ENCODE data around the gene MSH2. TPM values are rescaled to one million over a fixed set of nuclear protein-coding genes. Genes with fewer than 3 reads are reported as not detected.
"Not testable (repeated sequence)": the region's sequence is repeated elsewhere in the genome, so short reads cannot be mapped to it uniquely, and the experiment has no call there.

The MSH2 gene
- total RNA-seq, 1 experiment from 2014 or later = 44.1 TPM

DNA sequence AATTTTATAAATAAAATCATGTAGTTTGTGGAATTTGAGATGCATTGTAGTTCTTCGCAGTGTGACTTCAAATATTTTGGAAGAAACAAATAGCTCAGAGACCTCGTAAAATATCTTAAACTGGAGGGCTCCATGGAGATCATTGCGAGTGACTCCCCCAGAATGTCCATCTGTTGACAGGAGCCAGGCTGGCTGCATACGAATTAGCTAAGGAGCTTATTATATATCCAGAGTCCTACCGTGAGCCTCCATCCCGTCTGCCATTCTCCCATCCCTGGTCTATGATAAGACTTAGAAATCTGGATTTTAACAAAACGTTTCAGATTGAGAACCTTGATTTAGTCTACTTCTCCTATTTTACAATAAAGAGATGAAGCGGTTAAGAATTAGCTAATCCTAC is 80.2 kb downstream of the MSH2 start:
- no peak for DNase-seq (ENCODE audit: low spot score)

DNA sequence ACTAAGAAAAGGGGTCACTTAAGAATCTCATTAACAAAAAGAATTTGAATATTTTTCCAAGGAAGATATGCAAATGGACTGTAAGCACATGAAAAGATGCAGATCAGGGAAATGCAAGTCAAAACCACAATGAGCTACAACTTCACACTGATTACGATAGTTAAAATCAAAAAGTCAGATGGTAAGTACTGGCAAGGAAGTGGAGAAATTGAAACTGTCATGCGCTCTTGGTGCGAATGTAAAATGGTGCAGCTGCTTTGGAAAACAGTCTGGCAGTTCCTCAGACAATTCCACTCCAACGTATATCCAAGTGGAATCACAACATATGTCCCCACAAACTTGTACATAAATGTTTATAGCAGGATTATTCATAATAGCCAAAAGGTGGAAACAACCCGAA is 81.4 kb downstream of the MSH2 start:
- DNase-seq (ENCODE audit: low spot score) = no peak

DNA sequence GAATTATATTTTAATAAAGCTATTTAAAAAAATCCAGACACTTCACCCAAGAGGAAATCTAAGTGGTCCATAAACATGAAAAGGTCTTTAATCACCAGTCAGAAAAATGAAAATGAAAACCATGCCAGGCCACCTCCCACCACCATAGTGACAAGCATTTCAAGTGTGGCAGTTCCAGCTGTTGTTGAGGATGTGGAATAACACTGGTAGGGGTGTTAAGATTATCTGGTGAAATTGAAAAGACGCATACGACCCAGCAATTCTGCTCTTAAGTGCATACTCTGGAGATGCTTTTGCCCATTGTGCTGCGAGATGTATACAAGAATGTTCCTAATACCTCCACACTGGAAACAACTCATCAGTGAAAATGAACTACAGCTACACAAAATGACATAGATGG is 82.2 kb downstream of the MSH2 start:
- no peak for DNase-seq (ENCODE audit: low spot score)

DNA sequence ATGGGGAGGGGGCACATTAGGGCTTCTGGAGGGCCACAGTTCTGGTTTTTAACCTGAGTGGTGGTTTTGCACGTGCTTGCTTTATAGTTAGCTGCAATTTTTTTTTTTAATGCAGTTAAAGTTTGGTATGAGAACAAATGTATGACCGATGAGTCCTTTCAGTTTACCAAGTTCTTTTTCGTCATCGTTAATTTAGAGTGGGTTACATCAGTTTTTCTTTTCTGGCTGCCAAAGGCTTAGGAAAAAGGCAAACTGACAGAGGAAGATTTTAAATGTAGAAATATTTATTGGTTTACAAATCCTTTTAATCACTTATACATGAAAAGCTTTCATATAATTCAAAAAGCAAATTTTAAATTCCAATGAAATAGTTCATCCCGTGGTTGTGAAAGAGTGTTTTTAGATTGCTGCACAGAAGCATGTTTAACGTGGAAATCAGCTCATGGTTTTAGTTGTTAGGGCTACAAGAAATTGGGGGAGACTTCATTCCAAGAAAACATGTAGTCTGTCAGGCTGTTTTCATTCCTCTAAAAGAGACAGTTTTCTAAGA is 82.9 kb downstream of the MSH2 start:
- no peak for DNase-seq (ENCODE audit: low spot score)

DNA sequence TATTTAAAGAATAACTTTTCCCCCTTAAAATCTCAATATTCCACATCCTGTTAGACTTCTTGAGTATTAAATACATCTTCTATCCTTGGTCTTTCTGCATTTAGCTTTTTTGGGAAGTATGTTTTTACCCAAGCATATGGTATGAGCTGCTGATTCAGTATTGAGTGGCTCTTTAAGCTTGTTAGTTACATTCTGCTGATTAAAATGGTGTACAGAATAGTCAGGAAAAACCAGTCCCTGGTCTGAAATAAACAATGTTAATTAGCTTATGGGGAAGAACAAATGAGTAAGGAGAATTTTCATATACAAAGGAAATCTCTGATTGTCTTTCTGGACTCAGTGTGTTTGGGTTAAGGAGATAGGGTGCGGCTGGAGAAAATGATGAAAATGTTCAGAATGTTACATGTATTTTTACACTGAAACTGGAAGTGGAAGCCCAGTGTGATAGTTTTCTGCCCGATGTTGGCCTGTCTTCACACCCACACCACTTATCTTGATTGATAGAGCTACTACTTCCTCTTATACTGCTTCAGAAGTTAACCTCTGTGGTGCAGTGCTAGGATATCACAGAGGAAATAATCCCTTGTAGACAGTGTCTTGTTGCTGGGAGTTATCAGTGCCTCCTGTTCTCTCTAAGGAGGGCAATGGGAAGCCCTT is 84.0 kb downstream of the MSH2 start:
- no peak for DNase-seq (ENCODE audit: low spot score)

DNA sequence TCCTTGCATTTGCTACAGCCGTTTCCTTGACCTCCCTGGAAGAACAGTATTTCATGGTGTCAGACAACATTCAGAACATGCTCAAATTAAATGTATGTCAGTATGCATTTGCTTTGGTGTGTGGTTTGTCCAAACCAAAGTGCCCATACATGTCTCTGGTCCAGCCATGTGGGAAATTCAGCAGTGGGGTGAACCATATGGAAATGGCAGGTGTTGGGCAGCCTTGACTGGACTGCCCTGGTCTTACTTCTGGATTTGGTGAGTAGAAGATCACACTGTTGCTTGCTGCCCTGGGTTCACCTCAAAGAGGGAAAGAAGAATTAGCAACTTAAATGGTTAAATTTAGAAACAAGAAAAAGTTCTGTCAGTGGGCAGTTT is 84.5 kb downstream of the MSH2 start:
- no peak for DNase-seq (ENCODE audit: low spot score)

DNA sequence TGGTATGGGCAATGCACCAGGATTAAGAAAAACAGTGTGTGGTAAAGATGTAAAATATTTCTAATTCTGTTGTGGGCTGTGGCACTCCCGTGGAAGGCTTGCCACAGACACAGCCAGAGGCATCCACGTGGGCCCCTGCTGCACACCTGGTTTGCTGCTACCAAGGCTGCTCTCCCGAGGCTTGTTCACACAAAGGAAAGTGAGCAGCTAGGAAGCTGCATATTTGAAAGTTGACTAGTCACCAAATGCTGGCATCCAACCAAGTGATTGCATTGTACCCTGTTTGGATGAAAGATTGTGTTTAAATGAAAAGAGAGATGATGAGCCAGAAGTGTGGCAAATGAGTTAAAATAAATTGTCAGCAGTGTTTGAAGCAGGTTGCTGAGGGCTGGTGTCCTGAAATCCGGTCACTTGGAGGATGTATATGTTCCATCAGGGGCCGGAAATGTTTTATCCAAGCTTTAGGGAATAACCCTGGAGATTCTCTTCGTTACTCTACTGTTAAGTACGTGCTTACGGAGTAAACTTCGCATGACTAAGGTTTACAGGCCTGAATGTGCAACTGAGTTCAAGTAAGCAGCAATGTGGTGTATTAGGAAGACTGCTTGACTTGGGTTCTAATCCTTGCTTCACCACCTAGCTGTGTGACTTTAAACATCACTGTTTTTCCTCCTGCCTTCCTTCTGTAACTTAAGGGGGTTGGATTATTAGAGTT is 86.1 kb downstream of the MSH2 start:
- DNase-seq (ENCODE audit: low spot score) = peak; percentile 65

DNA sequence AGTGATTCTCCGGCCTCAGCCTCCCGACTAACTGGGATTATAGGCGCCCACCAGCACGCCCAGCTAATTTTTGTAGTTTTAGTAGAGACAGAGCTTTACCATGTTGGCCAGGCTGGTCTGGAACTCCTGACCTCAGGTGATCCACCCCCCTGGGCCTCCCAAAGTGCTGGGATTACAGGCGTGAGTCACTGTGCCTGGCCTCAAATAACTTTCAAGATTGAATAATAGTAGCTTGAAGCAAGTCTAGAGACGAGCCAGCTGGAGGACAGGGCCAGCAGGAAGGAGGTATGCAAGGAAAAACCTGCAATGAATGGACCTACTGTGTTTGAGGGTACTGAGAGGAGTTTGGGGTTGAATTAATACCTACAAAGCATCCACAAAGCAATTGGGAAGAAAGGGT is 87.5 kb downstream of the MSH2 start:
- DNase-seq (ENCODE audit: low spot score) = no peak

DNA sequence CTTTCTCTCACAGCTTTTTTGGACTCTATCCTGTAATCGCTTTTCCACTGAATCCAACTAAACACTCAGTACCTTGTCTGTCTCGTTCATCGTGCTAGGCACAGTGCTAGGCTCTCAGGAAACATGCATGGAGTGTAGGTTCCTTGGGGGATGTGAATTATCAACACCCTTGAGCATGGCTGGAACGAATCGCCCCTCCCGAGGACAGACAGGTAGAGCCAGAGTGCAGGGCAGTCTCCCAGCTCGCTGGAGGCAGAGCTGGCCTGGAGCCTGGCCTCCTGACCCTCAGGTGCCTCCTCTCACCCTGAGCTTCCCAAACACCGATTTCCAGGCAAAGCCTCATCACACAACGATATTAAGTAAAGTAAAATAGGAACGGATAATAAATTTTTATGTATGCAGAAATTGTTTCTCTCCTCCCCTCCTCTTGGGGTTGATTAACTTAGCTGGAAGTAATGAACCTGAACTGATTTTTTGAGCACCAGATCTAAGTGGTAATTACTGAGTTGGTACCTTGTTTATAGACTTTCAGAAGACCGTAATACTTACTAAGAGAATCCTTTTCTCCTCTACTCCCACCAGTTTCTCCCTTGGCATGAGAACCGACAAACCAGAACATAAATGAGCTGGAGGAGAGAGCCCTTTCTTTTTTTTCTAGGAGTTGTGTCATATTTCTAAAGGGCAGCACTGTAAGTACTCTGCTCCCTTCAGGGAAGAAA is 90.5 kb downstream of the MSH2 start:
- DNase-seq (ENCODE audit: low spot score) = no peak

DNA sequence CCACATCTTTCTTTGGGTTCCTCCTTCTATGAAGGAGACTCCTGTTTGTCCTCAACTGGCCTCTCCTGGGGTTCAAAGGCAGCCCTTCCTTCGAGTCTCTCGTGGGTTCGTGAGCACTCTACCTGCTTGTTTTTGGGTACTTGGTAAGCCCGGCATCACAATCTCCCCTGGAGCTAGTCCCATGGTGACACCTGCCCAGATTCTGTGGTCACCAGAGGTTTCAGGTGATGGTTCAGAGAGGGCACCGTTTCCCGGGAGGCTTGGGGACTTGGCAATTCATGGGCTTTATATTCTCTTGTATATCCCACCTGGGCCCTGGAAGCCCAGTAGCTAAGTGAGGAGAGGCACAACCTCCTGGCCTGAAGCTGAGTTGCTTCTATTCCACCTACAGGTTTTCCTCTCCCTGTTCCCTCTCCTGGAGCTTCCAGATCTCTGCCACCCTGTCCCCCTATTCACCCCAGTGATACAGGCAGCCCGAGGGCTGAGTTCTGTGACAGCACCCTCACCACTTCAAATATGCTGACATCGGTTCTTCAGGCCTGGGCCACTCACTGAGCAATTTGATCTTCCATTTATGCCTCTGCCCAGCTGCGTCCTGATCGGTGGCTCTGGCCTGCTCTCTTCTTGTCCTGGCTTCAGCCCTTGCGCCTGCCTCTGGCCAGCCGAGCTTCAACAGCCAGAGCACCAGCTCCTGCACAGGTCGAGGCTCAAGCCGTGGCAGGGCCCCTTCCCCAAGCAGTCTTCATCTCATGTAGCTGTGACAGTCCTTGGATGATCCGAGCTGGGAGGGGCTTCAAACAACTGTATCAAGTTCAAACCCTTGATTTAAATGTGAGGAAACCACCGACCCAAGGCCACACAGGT is 91.5 kb downstream of the MSH2 start:
- no peak for DNase-seq (ENCODE audit: low spot score)

DNA sequence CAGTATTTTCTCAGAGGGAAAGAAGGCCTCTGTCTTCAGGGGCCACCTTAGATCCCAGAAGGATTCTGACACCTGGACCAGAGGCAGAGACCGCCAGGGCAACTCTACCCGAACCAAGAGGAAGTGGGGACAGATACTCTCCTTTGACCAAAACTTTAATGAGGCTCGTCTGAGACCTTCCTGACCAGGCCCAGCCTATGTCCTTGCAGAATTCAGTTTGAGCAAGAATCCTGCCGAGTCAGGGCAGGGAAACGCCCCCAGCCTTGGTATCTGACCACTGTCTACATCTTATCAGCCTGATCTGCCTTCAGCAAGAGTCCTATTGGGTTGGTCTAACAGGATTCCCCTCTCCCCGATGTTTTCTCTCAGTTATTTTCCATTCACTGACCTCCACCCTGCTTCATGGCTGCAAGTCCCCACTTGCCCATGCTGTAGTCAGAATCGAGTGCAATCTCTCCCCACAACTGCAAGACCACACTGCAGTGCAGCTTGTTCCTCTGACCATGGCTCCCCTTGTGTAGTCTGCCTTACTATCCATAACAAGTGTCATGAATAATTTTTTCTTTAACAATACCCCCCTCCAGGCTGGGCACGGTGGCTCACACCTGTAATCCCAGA is 95.0 kb downstream of the MSH2 start:
- no peak for DNase-seq (ENCODE audit: low spot score)

DNA sequence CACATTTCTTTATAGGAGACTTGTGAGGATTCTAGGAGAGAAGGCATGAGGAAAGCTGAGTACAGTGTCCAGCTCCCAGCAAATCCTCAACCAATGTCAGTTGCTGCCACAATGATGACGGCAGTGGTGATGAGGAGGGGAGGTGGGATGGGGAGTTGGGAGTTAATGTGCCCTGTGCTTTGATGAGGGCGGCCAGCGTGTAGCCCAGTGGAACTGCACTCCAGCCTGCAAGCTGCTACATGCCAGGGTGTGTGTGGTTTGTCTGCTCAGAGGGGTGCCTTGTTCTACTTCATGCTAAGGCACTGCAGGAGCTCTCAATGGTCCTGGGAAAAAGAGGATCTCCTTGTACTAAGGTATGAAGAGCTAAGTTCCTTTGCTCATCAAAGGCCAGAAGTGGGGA is 96.1 kb downstream of the MSH2 start:
- DNase-seq (ENCODE audit: low spot score) = no peak

DNA sequence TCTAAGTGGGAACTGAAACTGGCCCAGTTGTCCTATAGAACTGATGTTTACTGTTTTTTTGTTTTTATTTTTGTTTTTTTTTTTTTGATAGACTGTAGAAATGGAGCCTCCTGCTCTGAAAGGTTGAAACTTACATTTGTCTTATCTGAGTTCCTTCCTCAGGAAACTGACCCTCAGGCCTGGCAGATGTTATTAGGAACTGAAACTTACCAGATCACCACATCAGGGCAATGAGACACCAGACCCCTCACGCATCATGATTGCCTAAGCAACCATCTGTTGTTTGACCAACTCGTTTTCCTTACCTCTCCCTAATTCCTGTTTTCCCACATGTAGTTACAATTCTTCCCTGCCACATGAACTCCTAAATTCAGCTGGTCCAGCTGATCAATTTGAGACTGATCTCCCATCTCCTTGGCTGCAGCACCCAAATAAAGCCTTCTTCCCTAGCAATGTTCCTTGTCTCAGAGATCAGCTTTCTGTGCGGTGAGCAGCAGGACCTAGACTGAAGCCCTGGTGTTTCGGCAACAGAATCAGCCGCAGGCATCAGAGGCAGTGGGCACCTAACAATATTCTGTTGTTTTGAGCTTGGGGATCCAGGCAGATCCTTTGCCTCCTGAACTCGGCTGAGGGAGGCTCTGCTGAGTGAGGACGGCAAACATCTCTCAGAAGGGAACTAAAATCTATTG is 96.8 kb downstream of the MSH2 start:
- no peak for DNase-seq (ENCODE audit: low spot score)

DNA sequence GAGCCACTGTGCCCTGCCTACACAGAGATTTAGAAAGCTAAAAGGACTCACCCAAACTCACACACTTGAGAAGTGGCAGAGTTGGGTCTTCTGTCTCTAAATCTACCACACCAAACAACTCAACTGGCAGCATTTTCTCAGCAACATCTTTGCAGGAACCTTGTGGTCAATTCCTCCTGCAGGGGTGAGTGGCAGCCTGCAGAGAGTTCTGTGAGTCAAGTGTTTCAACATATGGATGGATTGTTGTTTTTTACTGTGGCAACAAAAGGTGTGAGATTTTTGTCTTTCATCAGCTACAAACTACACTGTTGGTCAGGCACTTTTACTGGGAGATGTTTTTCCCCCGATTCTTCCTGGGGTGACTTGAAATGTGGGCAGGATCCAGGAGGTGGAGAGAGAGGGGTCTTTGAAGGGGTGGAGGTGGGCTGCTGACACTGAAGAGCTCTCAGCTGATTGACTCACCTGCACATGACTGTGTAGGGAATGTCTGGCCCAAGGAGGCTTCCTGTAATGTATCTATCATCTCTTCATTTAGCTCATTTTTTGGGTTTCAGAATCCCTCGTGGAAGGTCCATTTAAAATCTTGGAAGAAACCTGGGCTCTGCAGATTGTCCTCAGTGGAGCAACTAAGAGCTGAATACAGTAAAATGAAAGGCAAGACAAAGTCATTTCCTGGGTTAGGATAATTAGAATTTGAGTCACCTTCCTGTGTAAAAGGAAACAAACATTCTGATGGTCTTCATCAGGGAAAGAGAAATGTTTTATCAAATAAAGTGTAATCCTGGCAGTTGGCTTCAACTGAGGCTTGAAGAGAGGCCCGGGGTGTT is 98.6 kb downstream of the MSH2 start:
- no peak for DNase-seq (ENCODE audit: low spot score)

DNA sequence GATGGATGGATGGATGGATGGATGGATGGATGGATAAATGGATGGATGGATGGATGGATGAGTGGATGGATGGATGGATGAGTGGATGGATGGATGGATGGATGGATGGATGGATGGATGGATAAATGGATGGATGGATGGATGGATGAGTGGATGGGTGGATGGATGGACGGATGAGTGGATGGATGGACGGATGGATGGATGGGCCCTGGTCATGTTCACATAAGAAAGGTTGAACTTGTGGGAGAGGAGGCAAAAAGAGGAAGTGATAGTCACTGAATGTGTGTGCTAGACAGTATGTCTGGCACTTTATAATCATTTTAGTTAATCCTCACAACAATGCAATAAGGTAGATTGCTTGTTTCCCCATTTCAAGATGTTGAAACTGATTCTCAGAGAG is 99.5 kb downstream of the MSH2 start:
- DNase-seq (ENCODE audit: low spot score) = not testable (repeated sequence)

DNA sequence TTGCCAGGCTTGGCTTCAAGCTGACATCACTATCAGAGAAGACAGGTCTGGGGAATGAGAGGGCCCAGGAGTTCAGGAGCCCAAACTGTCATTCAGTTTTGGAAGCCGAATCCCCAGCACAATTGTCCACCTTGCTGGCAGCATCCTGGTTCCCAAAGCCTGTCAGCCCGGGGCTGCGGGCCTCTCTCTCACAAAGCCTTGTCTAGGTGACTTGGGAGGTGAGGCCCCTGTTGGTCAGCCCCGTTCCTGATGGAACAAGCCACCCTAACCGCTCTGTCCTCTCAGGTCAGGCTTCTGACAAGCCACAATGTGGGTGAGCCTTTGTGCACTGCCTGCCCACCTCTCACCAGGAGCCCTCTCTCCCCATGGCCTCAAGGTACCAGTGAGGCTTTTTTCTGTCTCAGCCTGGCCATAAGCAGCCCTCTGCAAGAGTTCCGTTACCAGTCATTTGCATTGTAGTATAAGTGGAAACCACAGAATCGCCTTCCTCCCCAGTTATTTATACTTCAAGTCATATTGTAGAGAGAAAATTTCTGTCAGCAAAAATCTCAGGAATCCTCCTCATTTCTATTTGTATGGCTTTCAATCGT is 100.6 kb downstream of the MSH2 start:
- DNase-seq (ENCODE audit: low spot score) = no peak

DNA sequence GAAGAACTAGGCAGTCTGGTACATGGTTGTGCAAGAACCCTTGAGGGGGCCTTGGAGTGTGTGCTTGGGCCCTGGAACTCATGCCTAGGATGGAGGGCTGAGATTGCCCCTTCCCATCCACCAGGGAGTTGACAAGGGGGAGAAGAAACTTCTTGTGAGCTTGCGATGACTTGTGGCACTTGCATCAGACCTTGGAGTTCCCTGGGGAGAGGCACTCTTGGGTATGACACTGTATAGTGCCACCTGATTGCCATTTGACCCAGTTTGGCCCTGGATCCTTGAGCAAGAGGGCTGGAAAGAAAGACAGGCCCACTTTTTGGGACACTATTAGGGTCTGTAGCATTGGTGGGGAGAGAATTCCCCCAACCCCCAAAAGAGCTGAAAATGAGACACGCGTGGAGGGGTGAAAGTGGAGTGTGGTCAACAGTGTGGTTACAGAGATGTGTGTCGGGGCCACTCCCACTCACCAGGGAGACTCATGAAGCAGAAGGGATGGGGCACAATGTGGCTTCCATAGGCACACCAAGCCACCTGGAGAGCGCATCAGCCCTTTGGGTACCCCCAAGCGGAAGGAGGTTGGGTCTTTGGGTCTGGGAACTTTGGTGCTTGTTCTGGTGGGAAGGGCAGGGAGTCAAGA is 101.3 kb downstream of the MSH2 start:
- no peak for DNase-seq (ENCODE audit: low spot score)

DNA sequence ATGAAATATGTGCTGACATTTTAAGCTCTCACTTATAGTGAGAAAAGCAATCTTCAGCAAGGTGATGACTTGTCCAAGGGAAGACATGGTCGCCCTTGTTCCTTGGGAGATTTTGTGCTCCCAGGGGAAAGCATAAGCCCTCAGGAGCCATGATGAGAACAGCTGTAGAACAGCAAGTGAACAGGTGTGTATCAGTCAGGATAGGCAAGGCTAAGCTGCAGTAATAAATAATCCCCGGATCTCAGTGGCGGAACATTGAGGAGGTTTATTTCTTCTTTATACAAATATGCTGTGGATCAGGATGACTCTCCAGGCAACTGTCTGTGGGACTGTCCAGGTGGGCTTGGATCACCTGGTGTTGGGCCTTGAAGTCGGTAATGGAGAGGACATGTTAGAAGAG is 103.1 kb downstream of the MSH2 start:
- DNase-seq (ENCODE audit: low spot score) = no peak

DNA sequence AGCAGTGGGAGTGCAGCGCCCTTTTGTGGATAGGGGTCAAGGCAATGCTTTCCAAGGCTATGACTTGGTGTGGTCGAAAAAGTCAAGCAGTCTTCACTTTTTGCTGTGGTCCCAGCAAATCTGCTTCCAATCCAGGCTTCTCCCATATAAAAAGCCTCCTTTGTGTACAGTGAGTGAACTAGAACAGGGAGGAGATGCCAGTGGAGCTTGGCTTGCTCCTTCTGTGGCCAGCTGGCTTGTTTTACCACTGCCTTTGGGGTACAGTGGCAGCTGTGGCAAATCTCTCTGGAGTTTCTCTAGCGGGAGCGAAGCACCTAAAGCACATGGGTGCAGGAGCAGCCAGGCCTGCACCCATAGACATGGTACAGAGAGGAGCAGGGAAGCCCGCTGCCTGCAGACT is 103.5 kb downstream of the MSH2 start:
- no peak for DNase-seq (ENCODE audit: low spot score)
